ENCODE data around the gene PPFIBP2.

The PPFIBP2 gene

DNA sequence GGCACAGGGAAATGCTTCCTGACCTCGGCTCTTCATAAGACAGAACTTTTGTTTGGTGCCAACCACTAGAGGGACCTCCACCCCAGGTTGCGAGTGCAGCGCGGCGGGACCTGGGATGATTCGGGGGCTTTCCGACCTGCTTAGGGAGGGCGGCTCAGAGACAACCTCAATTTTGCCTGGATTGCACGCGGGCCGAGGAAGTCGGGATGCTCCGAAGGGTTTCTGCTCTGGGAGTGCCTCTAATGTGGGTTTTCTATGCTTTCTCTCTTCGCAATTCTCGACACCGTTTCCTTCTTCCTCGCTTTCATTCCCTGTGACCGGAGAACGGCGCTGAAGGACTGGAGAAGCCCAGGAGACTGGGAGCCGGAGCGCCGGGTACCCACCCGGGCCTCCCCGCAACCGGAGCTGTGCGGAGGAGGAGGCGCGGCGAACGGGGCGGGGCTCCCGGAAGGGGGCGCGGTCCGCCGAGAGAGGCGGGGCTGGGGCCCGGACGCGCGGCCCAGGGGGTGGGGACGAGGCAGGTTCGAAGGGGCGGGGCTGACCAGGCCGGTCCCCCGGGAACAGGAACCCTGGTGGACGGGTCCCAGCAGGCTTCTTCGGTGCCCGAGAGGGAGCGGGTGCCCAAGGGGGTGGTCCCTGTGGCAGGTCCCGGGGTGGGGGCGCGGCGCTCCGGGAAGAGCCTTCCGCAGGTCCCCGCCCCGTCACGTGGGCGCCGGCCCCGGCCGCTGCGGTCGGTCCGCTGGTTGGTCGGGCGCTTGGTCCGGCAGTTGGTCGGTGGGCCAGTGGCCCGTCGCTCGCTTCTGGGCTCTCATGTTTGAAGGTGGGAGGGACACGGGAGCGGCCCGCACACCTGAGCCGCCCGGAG, at the start of gene PPFIBP2:
Gene PPFIBP2 (plus strand): TSS at position 766 of the 865 bp plus-strand sequence. CDS start 35,477 bp downstream, outside the sequence.
- DNase-seq = peak; percentile 7

DNA sequence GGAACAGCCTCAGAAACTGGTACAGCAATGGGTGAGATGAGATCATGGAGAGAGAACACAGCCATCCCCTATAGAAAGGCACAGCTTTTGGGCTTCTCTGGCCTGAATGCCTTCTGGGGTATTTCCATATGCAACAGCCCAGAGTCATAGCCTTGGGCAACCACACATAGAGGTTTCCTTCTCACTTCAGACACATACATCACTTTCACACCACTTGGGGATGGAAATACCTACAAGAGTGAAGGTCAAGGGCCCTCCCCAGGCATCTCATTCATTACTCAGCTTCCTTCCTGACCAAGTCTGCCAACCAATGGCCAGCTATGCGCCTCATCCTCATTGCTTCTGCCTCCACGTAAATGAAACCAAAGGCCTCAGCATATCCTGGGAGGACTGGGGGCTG, 46.1 kb upstream of the PPFIBP2 start:
- DNase-seq = no peak

- no peak for DNase-seq
These were observed 44.4 kb upstream of the PPFIBP2 start for GRCh38 chr11:7469351-7469865.

DNA sequence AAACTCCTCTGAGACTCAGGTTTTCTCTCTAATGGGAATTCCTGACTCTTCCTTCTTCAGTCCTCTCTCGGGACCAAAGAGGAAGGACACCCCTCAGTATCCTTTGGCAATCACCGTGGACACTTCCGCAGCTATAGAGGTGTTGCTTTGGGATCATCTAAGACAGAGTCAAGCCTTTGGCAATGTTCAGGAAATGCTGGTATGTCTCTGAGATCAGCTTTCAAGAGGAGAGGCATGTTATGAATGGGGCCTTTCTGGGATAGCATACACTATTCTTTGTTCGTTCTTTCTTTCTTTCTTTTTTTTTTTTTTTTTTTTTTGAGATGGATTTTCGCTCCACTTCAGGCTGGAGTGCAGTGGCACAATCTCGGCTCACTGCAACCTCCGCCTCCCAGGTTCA, 42.7 kb upstream of the PPFIBP2 start:
- DNase-seq = no peak

- DNase-seq = no peak
These were observed 40.1 kb upstream of the PPFIBP2 start for GRCh38 chr11:7473717-7474116.

- no peak for DNase-seq
These were observed 33.7 kb upstream of the PPFIBP2 start for GRCh38 chr11:7480113-7480512.

- no peak for DNase-seq
These were observed 29.7 kb upstream of the PPFIBP2 start for GRCh38 chr11:7484131-7484530.

- no peak for DNase-seq
These were observed 29.2 kb upstream of the PPFIBP2 start for GRCh38 chr11:7484645-7485044.

DNA sequence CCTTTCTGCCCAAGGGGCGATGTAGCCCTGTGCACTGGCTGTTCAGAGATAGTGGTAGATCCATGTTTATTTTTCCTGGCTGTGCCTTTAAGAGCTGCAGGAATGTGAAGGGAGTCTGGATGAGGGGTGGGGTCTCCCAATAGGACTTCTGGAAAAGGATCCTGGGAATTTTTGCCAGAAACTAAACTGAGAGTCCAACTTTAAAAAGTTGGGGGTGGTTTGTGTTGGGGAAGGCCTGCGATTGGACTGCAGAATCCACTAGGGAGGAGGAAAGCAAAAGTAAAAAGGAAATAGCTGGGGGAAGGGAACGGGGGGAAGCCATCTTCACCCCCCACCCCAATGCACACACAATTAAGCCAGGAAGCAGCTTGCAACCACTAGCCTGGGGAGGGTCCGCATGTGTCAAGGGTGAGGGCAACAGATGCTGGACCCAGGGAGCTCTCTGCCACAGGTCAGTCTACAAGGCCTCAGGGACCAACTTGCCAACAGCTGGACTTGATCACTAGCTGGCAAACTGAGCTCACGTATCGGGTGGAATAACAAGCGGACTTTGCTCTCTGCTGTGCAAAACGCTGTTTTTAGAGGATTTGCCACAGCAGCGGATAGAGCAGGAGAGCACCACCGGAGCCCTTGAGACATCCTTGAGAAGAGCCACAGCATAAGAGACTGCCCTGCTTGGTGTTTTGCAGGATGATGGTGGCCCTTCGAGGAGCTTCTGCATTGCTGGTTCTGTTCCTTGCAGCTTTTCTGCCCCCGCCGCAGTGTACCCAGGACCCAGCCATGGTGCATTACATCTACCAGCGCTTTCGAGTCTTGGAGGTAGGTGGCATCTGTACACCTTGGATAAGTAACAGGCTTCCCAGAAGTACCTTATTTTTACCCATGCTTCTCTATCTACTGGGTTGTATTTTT, 28.4 kb upstream of the PPFIBP2 start, which contains the start of gene OLFML1:
Gene OLFML1 (plus strand): TSS at position 321 of the 912 bp plus-strand sequence. CDS start 370 bp downstream, at position 691.
- no peak for DNase-seq

- DNase-seq = no peak
These were observed 27.6 kb upstream of the PPFIBP2 start for GRCh38 chr11:7486098-7486780.

- no peak for DNase-seq
These were observed 27.0 kb upstream of the PPFIBP2 start for GRCh38 chr11:7486781-7487140.

GRCh38 chr11:7487360-7487759, 26.4 kb upstream of the PPFIBP2 start:
- no peak for DNase-seq

GRCh38 chr11:7488681-7489080, 25.1 kb upstream of the PPFIBP2 start:
- no peak for DNase-seq

DNA sequence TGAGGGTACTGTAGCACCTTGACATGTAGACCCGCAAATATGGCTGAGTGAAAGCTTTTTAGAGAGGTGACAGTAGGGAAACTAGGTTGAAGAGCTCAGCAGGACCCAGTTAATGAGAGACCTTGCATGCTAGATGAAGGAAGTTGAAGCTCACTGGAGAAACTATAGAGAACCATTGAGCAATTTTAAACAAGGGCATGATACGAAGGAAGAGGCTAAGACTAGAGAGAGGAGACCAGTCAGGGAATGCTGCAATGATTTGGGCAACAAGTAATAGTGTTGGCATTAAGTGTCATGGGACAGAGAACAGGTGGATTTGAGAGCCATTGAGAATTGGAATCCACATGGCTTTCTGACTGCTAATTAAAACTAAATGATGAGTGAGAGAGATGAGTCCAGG, 24.4 kb upstream of the PPFIBP2 start:
- no peak for DNase-seq

GRCh38 chr11:7490054-7490453, 23.7 kb upstream of the PPFIBP2 start:
- no peak for DNase-seq

GRCh38 chr11:7490535-7490934, 23.3 kb upstream of the PPFIBP2 start:
- no peak for DNase-seq

- no peak for DNase-seq
These were observed 21.5 kb upstream of the PPFIBP2 start for GRCh38 chr11:7492253-7492652.

- no peak for DNase-seq
These were observed 20.1 kb upstream of the PPFIBP2 start for GRCh38 chr11:7493670-7494069.

GRCh38 chr11:7494086-7494745, 19.6 kb upstream of the PPFIBP2 start:
- no peak for DNase-seq

DNA sequence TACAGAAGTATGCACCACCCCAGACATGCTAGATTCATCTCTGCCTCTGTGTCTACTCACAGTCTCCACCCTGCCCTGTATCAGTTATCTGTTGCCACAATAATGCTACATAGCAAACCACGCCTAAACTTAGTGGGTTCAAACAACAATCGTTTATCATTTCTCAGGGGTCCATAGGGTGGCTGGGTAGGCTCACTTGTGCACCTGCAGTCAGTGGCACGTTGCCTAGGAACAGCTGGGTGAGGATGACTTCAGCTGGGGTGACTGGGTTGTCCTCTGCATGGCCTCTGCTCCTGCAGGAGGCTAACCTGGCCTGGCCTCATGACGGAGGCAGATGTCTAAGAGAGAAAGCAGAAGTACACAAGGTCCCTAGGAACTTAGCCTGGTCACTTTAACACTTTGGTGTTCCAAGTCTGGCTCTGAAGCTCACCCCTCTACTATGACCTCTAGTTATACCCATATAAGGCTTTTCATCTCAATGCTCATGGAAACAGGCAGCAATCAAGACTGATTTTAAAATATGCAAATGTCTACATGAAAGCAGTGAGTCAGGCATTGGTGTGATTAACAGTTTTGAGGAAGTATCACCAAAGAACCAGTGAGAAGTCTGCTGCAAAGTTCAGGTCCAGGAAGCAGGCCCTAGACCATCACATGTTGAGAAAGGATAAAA, 17.8 kb upstream of the PPFIBP2 start:
- DNase-seq = no peak

GRCh38 chr11:7498193-7498592, 15.6 kb upstream of the PPFIBP2 start:
- DNase-seq = no peak

DNA sequence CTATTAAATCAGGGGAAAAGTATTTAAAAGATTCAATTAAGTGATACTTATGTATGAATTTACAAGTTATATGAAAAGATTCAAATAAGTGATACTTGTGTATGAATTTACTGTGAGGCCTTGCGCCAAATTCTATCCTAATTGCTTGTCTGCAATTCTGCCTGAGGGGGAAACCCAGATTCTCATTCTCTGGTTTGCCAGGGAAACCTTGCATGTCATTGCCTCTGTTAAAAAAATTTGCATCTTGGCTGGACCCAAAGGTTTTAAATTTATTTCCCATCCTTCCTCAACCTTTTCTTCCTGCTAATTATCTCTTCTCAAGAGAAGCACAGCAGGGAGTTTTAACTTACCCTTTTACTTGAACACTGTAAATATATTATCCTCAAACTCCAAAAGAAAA, 14.7 kb upstream of the PPFIBP2 start:
- DNase-seq = no peak
